Left lobe of liver (tissue), 2 donors: ENCODE measurements around the gene UBALD2. TPM values are rescaled to one million over a fixed set of nuclear protein-coding genes. Genes with fewer than 3 reads are reported as not detected.
"Not testable (repeated sequence)": the region's sequence is repeated elsewhere in the genome, so short reads cannot be mapped to it uniquely, and the experiment has no call there.

Experiments
- ATAC-seq: fragments of 200-7000 bp; cut with Tn5 transposase; one replicate; pipeline ENCODE4 v1.9.1; 2020; ENCODE audit warnings: mild to moderate bottlenecking, moderate library complexity
- DNase-seq: peaks from one replicate; pipeline ENCODE4 v3.0.0-alpha.2; 2020; ENCODE audit warnings: low spot score
- total RNA-seq: library from RNA; stranded (reverse); gene quantifications from one replicate; pipeline ENCODE4 v1.2.1, GENCODE V29; 2021
- donor health status: DM: no; HTN: no; CAD: no; lungs with moderate emphysema.
- donor health status: DM: no; HTN: yes; CAD: no.

Gene UBALD2
- total RNA-seq = 23.8 TPM

DNA sequence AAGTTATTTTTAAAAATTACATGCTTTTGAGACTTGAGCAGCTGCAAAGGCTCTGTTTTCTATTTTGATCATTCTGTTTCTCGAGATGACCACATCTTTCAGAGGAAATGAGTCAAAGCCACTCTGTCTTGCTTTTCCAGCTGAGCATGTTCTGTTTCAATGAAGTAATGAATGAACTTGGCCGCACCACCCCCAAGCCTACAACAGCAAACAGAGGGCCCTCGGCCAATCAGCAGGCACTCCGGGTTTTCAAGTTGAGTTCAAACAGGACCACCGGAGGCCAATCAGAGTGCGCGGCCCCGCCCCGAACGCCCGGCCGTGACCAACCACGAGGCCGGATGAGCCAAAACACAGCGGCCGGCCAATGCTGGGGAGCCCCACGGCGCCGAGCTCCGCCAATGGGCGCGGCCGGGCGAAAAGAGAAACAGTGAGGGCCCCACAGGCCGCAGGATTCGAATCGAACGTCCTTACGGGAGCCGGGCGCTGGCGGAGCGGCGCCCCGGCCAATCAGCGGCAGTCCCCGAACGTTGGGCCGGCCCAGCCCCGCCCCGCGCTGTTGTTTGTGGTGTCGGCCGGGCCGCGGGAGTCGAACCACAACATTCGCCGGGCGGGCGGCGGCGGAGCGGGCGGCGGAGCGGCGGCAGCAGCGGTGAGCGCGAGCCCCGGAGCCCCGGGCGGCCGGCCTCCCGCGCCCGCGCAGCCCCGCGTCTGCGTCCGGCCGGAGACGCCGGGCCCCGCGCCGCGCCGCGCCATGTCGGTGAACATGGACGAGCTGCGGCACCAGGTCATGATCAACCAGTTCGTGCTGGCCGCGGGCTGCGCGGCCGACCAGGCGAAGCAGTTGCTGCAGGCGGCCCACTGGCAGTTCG, at the start of gene UBALD2:
TSS of gene UBALD2 (plus strand) at position 594 of the 869 bp plus-strand sequence. CDS start at position 752, 158 bp downstream.
- peak; percentile 100 for DNase-seq
- ATAC-seq = peak; percentile 90

DNA sequence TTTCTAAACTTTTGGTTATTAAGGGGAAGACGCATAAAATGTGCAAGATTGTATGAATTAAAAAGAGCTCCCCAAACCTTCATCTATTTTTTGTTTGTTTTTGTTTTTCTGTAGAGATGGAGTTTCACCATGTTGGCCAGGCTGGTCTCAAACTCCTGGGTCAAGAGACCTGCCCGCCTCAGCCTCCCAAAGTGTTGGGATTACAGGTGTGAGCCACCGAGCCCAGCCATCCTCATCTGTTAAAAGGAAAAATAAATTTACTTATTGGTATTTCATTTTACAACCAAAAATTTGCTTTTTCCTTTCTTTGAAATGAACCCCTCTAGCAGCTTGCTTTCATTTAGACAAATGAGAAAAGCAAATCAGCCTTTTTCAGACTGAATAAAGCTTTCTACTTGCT, 48.1 kb upstream of the UBALD2 start:
- DNase-seq = no peak
- no peak for ATAC-seq

DNA sequence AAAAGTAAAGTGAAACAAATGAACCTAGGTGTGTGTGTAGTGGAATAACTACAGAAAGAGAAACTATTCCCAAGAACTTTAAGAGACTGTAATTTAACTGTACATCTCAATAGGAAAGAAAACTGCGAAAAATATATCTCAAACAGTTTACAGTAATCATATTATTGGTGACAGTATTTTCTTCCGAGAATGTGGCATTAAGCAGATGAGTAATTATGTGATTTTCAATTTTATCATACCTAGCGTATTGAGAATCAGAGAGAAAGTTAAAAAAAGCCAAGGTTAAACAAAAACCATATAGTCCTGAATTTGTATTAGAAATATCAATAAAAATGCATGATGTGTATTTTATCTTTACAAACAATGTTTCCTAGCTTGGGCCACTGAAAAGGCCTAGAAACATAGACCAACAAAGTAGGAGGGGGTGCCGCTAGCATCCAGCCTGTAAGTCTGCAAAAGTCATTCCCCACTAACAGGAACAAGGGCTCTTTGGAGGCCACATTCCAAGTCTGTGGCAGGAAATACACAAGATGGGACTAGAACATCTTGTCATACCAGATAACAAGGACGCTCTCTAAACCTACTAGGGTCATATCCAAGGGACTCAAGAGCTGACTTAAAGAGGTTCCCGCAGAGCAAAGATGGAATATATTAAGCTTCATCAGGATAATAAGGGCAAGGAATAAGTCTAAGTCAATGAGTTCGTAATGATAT, 45.3 kb upstream of the UBALD2 start:
- DNase-seq (no peak), ATAC-seq (no peak)

DNA sequence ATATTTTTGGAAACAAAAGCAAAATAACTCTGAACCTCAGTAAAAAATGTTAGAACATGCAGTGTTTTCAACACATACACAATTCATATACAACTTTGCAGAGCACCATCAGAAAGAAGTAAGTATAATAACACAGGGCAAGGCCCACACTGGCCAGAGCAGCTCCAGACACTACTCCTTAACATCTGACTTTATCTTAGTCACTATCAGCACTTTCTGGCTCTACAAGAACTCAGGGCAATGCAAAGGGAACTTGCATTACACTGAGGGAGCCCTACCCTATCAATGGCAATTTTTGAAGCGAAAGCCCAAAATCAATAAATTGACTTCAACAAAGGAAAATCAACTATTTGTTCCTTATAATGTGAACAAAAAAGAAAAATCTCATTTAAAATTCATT, 41.3 kb upstream of the UBALD2 start:
- DNase-seq = no peak
- ATAC-seq = no peak

DNA sequence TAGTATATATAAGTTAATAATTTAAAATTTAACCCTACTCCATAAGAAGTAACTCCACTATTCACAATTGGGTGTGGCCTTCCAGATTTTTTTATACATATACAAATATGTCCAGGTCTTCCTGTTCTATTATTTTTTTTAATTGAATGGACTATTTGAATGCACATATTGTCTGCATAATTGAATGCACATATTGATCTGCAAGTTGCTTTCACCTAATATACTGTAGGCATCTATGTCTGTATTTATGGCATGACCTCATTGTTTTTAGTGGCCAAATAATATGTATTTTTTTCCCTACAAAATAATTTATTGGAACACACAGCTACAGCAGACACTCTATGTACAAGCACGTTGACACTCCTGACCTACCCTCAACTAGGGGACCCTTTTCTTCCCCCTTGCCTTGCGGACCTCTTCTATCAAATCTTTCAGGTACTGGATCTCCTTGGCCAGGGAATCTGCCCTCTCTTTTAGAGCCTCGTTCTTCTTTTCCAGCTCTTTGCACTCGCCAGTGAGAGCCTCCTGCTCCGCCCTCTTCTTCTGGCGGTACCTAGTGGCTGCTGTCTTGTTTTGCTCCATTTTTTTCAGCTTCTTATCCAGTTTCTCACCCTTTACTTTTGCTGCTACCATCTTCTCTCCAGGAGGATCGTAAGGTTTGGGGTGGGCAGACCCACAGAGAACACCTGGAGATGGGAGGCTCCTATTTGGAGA, 39.6 kb upstream of the UBALD2 start:
- not testable (repeated sequence) for DNase-seq, ATAC-seq

DNA sequence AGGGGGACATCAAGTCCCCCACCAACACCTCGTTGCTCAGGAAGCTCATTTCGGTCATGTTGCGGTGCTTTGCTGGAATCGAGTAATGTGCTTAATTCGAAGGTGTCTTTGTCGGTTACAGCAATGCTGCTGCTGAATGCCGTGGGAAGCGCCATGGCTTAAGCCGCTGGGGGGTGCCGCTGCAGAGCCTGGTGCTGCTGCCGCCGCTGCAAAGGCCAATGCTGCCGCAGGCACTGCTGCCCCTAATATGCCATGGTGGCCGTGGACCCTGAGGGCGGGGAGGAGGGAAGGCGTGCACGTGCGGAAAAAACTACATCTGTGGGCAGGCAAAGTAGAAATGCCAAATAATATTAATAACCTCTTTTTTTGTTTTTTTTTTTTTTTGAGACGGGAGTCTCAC, 38.4 kb upstream of the UBALD2 start:
- not testable (repeated sequence) for ATAC-seq, DNase-seq

DNA sequence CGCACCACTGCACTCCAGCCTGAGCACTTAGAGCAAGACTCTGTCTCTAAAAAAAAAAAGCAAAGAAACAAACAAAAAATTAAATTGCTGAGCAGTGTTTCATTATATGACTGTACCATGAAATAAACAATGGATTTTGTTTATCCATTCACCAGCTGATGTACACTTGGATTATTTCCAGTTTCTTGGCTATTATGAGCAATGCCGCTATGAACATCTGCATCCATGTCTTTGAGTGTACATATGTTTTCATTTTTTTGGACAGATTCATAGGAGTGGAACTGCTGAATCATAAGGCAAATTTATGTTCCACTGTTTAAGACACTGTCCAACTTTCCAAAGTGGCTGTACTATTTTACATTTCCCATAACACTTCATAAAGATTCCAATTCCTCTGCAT, 32.8 kb upstream of the UBALD2 start:
- DNase-seq = no peak
- ATAC-seq = no peak

DNA sequence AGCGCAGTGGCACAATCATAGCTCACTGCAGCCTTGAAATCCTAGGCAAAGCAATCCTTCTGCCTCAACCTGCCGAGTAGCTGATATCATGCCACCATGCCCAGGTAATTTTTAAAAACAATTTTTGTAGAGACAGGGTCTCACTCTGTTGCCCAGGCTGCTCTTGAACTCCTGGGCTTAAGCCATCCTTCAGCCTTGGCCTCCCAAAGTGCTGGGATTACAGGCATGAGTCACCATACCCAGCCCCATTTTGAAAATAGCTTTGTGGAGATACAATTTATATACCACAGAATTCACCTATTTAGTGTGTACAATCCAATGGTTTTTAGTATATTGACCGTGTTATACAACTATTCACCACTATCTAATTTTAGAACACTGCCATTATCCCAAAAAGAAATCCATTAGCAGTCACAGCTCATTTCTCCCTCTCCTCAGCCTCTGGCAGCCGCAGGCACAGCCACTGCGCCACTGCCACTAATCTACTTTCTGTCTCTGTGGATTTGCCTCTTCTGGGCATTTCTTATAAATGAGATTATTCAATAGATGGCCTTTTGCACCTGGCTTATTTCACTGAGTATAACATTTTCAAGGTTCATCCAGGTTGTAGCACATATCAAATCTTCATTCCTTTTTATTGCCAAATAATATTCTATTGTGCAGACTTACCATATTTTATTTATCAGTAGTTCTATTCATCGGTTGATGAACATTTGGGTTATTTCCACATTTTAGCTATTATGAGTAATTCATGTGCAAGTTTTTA, 31.4 kb upstream of the UBALD2 start:
- no peak for DNase-seq

DNA sequence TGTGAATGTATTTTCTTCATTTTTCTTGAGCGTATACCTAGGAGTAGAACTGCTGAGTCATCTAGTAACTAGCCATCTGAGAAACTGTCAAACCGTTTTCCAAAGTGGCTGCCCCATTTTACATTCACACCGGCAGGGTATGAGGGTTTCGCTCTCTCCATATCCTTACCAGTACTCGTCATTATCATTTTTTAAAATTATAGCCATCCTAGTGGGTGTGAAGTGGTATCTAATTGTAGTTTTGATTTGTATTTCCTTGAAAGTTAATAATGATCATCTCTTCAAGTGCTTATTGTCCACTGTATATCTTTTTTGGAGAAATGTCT, 30.8 kb upstream of the UBALD2 start:
- no peak for DNase-seq
- ATAC-seq = no peak

More for the DNA sequence above, 31.4 kb upstream of the UBALD2 start:
- no peak for ATAC-seq

DNA sequence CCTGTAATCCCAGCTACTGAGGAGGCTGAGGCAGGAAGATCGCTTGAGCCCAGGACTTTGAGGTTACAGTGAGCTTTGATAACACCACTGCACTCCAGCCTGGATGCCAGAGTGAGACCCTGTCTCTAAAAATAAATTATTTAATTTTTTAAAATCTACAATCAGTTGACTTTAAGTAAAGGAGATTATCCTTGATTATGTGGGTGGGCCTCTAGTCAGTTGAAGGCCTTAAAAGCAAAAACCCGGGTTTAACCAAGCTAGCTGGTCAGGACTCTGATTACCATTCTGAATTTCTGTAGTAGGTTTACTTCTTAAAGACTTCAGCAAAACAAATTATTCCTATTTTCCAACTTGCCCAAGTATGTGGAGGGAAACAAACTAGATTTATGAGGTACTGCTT, 29.3 kb upstream of the UBALD2 start:
- DNase-seq (no peak), ATAC-seq (no peak)

DNA sequence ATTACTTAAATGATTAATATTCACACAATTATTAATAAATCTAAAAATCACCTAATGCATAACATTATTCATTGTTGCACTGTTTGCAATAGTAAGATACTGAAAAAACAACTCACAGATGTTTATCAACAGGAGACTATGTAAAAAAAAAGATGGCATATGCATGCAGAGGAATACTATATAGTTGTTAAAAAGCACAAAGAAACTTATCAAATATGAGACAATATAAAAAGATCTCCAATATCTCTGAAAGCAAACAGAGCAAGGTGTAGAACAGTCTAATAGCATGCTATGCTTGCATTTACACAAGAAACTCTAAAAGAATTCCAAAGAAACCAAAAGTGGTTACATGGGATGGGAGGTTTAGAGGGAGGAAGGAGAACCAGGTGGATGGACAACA, 28.5 kb upstream of the UBALD2 start:
- ATAC-seq (no peak), DNase-seq (no peak)

DNA sequence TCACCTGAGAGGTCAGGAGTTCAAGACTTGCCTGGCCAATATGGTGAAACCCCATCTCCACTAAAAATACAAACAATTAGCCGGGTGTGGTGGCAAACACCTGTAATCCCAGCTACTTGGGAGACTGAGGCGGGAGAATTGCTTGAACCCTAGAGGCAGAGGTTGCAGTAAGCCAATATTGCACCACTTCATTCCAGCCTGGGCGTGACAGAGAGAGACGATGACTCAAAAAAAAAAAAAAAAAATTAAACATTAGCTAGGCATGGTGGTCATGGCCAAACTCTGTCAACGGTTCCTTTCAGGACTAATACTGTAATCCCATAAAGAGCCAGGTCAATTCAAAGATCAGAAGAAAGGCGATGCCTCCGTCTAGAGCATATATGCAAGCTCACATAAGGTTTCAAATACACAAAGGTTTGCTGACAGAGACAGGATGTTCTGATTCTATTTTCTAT, 27.3 kb upstream of the UBALD2 start:
- DNase-seq (no peak), ATAC-seq (peak; percentile 47)

DNA sequence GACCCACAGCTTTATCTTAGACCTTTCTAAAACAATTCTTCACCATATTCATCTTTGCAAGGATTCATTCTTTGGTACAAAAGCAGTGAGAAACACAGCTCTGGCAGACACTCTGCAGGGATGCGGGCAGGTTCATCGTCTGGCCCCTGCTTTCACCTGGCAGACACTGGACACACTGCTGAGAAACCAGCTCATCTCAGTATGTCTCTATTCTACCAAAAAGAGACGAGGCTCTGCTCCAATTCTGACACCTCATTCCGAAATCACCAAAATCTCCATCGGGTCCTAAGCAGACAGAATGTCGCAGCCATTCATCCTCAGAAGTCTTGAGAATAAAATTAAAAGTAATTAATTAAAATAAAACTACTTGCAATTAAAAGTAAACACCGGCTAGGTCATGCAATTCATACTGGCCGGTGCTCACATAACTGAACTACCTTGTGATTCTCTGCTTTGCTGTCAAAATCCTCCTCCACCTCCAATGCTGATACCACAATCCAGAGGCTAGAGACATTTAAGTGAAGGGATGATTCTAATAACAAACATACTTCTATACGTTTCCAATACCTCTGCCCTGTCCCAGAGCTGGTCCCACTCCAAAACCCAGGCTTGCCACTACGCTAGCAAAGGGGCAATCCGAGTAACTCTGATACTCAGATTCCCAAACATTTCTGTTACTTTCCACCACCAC, 26.2 kb upstream of the UBALD2 start:
- DNase-seq (no peak), ATAC-seq (peak; percentile 20)

DNA sequence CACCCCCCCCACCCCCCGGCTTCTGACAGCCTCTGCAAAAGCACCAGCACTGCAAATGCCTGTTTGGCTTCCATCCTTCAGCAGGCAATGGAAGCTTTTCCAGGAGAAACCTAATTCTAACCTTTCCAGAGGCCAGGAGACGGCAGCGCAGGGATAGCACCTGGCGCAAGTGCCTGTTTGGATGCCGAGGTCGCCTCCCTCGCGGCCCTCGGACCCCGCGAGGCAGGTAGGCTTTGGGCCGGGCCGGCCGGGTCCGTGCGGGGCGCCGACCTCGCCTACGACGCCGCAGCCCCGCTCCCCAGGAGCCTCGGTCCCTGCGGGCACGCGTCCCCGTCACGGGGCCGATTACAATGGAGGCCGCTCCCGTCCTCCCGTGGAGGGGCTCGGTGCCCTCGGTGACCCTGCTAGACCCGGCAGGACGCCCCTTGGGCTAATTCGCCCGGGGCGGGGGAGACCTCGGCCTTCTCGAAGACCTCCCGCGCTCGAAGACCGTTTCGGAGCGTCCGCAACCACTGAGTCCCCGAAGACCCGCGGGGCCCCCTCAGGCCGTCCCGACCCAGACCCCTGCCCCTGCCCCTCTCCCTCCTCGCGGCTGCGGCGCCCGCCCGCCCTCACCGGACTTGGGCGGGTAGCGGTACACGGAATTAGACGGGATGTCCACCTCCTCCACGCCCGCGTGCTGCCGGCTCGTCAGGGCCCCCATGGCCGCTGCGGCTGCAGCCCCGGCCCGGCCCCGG, 25.4 kb upstream of the UBALD2 start:
- ATAC-seq = peak; percentile 2
- no peak for DNase-seq

DNA sequence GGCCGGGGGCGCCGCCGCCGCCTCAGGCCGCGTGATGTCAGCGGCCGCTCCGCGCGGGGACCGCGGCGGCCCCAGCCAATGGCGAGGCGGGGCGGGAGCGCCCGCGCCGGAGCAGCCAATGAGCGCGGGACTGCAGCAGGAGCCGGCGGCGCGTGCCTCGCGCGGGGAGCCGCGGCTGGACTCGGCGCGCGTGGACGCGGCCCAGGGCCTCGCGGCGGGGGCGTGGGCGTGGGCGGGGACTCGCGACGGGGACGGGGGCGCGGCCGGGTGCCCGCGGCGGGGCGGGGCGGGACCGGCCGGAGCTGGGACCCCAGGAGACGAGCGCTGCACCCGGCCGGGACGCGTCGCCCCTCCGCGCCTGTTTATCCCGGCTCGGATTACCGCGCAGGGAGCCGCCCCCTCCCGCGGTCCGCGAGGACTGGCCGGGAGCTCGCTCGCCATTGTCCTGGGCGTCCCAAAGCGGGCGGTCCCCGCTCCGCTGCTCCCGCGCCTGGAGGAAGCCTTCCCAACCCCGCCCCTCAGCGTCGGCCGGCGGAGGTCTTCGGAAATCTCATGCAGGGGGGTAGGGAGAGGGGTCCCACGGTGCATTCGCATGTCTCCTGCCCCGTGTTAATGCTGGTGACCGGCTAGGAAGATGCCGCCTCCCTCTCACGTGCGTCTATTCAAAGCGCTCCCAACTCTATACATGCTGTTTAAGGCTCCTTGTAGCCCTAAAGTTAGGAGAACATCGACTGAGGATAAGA, 24.5 kb upstream of the UBALD2 start, which contains the start of gene RNF157:
TSS of gene RNF157 (minus strand) at position 33 of the 743 bp plus-strand sequence. CDS start 253 bp downstream, outside the sequence.
- ATAC-seq (peak; percentile 77), DNase-seq (peak; percentile 74)

DNA sequence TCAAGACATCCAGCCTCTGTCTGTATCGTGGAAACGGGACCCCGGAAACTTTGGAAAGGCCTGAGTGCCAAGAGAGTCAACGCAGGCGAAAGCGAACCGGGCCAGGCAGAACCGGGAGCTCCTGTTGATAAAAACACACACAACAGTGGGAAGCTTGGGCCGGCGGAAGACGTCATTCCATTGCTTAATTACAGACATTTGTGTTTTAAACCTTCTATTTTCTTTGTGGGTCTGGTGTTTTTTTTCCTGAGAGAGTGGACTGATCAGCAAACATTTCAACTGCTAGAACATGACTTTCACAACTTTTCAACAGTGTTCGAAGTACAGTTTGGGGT, 24.0 kb upstream of the UBALD2 start:
- DNase-seq = no peak
- peak; percentile 35 for ATAC-seq

DNA sequence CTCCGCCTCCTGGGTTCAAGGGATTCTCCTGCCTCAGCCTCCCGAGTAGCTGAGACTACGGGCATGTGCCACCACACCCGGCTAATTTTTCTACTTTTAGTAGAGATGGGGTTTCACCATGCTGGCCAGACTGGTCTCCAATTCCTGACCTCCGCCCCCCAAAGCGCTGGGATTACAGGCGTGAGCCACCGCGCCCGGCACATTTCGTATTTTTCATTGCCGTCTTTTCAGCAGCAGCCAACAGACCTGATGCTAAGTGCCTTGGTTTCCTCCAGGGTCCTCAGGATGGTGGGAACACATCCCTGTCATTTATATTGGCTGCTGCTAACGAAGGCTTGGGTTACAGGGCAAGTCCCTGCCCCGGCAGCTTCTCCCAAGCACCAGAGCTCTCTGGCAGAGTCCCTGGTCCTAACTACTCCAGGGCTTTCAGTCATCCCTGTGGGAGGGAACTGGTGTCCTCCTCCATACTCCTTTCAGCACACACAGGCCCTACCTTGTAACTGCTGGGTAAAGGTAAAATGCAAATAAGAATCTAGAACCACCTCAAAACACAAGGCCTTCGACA, 23.4 kb upstream of the UBALD2 start:
- ATAC-seq (no peak), DNase-seq (peak; percentile 38)
